ENCODE measurements around the gene MDH2. TPM values are rescaled to one million over a fixed set of nuclear protein-coding genes. Genes with fewer than 3 reads are reported as not detected.

MDH2 gene
- total and polyA plus RNA-seq, 2 of the 8 experiments (the other 6 are each of a cell fraction or from before 2014, with no cell fraction given): 203 to 254 TPM

GRCh38 chr7:76056241-76056640 lies 8.3 kb downstream of the MDH2 start:
- 81% methylated on average over 7 of the region's 7 CpGs; no CpG with 5 or more reads in 1 of the 2 experiments for WGBS, 2 experiments (ENCODE audit: extremely low coverage in 1 of 2, insufficient coverage in 1 of 2, insufficient read length in 1 of 2, insufficient replicate concordance in 2 of 2, low coverage in 1 of 2, low lambda C conversion rate in 2 of 2, missing lambda C conversion rate in 1 of 2)
- FAIRE-seq (no peak), DNase-seq (ENCODE audit: low read depth in 1 of 2, low spot score in 2 of 2) (no peak)
- H3K4me2 ChIP-seq (ENCODE audit: insufficient read depth in 1 of 2, low read depth in 2 of 2, low read length in 2 of 2): no peak overlapping the region
- H3K79me1 ChIP-seq (ENCODE audit: low read depth, low read length): no peaks in the 10 kb centered on the region; the same call in 1 of the 2 replicates
- H3K27me3 ChIP-seq (replicated peaks in 1 of 4; ENCODE audit: control insufficient read depth in 3 of 4, extremely low read depth in 1 of 4, insufficient read depth in 3 of 4, low read length in 3 of 4): no peaks in the 10 kb centered on the region
- H3K23ac ChIP-seq (ENCODE audit: insufficient read length): no peak overlapping the region
- CTCF ChIA-PET (ENCODE audit: partially characterized antibody): interaction anchor here (2.0 kb wide), 1 partner anchor 14 kb away, joined by 12 read pairs; no protein-coding TSS in a partner anchor
- H2BK20ac ChIP-seq (ENCODE audit: low read length): no peak overlapping the region
- H4K20me1 ChIP-seq (replicated peaks in 1 of 2; ENCODE audit: control insufficient read depth in 1 of 2, insufficient read depth in 2 of 2, low read length in 2 of 2): peaks cover 13 to 25% of the 10 kb centered on the region in 2 experiments
- H3K27ac ChIP-seq (ENCODE audit: low read depth, low read length): no peak overlapping the region
- no peak overlapping the region for H3K14ac ChIP-seq (ENCODE audit: insufficient read length)
- no peaks in the 10 kb centered on the region; a peak in 2 of 7 replicates for H3K4me1 ChIP-seq (replicated peaks in 1 of 4; ENCODE audit: control insufficient read depth in 3 of 4, insufficient read depth in 4 of 4, low read length in 3 of 4)
- no peak overlapping the region for H4K5ac ChIP-seq (ENCODE audit: insufficient read length, low read depth, low read length)
- H3K9me3 ChIP-seq (ENCODE audit: insufficient read depth in 2 of 2, low read depth in 1 of 2, low read length in 1 of 2): no peaks in the 10 kb centered on the region
- no peak overlapping the region for H3K9ac ChIP-seq (replicated peaks in 1 of 4; ENCODE audit: extremely low read depth in 1 of 4, low read depth in 3 of 4, low read length in 3 of 4)
- no peak overlapping the region for H2AFZ ChIP-seq (ENCODE audit: low read length)
- TF ChIP-seq POLR2A (IDR thresholded peaks at IDR 0.05; ENCODE audit: control extremely low read depth in 1 of 2, low read depth in 2 of 2, low read length in 2 of 2): no peak
- TF ChIP-seq RXRA (IDR thresholded peaks at IDR 0.05; ENCODE audit: insufficient read depth, low read depth, low read length): no peak
- no peak for TF ChIP-seq TEAD4 (IDR thresholded peaks at IDR 0.05; ENCODE audit: low read depth, low read length)
- no peak for TF ChIP-seq TAF1 (IDR thresholded peaks at IDR 0.05; ENCODE audit: low read depth, low read length)
- no peak for TF ChIP-seq GTF2F1 (IDR thresholded peaks at IDR 0.05; ENCODE audit: borderline replicate concordance, low read depth, low read length)
- TF ChIP-seq HDAC6 (IDR thresholded peaks at IDR 0.05; ENCODE audit: low read depth, low read length): no peak
- no peak for TF ChIP-seq SP1 (IDR thresholded peaks at IDR 0.05; ENCODE audit: low read depth, low read length)
- no peak for TF ChIP-seq PHF8 (conservative IDR thresholded peaks at IDR 0.05; ENCODE audit: low read depth, low read length)
- no peak for TF ChIP-seq EP300 (IDR thresholded peaks at IDR 0.05; ENCODE audit: borderline replicate concordance in 1 of 2, low read depth in 2 of 2, low read length in 2 of 2)
- TF ChIP-seq EZH2 (IDR thresholded peaks at IDR 0.05; ENCODE audit: low read depth, low read length, severe bottlenecking): no peak
- no peak for TF ChIP-seq KDM1A (IDR thresholded peaks at IDR 0.05; ENCODE audit: borderline replicate concordance, low read length)
- TF ChIP-seq MAX (IDR thresholded peaks at IDR 0.05): no peak
- no peak overlapping the region for H2BK5ac ChIP-seq (ENCODE audit: low read depth, low read length)
- no peak overlapping the region for H3K56ac ChIP-seq (replicated peaks; ENCODE audit: insufficient read length, low read depth, low read length)
- H4K8ac ChIP-seq (ENCODE audit: extremely low read depth, insufficient read depth, low read length): no peak overlapping the region
- no peak overlapping the region for H2BK12ac ChIP-seq (ENCODE audit: low read depth, low read length)
- no peak overlapping the region for H3K4ac ChIP-seq (replicated peaks; ENCODE audit: insufficient read length, low read depth, low read length)
- no peak overlapping the region for H4K91ac ChIP-seq (replicated peaks; ENCODE audit: insufficient read length, low read length)
- no peak overlapping the region for H2BK120ac ChIP-seq (replicated peaks; ENCODE audit: low read depth, low read length)
- H2BK15ac ChIP-seq (ENCODE audit: low read length): no peak overlapping the region
- H2AK5ac ChIP-seq (ENCODE audit: low read depth, low read length): no peak overlapping the region
- peaks cover 36 to 71% (median 52%) of the 10 kb centered on the region in 4 experiments for H3K36me3 ChIP-seq (ENCODE audit: control insufficient read depth in 2 of 4, insufficient read depth in 4 of 4, low read length in 3 of 4)
- H3K23me2 ChIP-seq (ENCODE audit: low read depth, low read length): no peaks in the 10 kb centered on the region
- H3K18ac ChIP-seq (ENCODE audit: extremely low read depth, low read length): no peak overlapping the region
- H3K79me2 ChIP-seq (ENCODE audit: control insufficient read depth in 1 of 2, insufficient read depth in 2 of 2, low read length in 2 of 2): peaks cover 3 to 48% of the 10 kb centered on the region in 2 experiments; a peak in 2 of 4 replicates
- no peak overlapping the region for H3K4me3 ChIP-seq (ENCODE audit: extremely low read depth in 1 of 4, insufficient read depth in 2 of 4, low read depth in 3 of 4, low read length in 4 of 4)
- POLR2A ChIA-PET (ENCODE audit: partially characterized antibody): interaction anchor here (0.8 to 15.6 kb wide), 3 partner anchors 9 to 19 kb away, joined by 3 to 127 read pairs (median 9); partner anchors contain the start of genes MDH2 and STYXL1
